GM18507 (cell line): ENCODE results near the gene ZNF234.
A peak's percentile ranks its signal among the peaks of the same experiment; 100 is the strongest.
"Not testable (repeated sequence)": the region's sequence is repeated elsewhere in the genome, so short reads cannot be mapped to it uniquely, and the experiment has no call there.

Source experiments
- DNase-seq: peaks from one replicate; pipeline ENCODE4 v3.0.0; 2011; ENCODE audit warnings: low read depth; ENCODE audit not compliant: insufficient read length; ENCODE audit errors: extremely low spot score
- FAIRE-seq: peaks from 2 replicates; lab custom pipeline; 2011; peaks lifted over from hg19 to GRCh38; lab: Jason Lieb, UNC

The ZNF234 gene

DNA sequence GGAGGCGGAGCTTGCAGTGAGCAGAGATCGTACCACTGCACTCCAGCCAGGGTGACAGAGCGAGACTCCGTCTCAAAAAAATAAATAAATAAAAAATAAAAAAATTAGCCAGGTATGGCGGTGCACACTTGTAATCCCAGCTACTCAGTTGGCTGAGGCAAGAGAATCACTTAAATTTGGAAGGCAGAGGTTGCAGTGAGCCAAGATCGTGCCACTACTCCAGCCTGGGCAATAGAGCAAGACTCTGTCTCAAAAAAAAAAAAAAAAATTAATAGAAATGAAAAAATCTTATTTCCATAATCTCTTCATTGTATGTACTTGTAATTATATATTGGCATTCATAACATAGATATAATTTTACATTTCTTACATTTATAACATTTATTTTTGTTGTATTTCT is 29.3 kb downstream of the ZNF234 start:
- FAIRE-seq, DNase-seq: not testable (repeated sequence)

DNA sequence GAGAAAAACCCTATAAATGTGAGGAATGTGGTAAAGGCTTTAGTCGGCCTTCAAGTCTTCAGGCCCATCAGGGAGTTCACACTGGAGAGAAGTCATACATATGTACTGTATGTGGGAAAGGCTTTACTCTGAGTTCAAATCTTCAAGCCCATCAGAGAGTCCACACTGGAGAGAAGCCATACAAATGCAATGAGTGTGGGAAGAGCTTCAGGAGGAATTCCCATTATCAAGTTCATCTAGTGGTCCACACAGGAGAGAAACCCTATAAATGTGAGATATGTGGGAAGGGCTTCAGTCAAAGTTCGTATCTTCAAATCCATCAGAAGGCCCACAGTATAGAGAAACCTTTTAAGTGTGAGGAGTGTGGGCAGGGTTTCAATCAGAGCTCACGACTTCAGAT is 35.2 kb downstream of the ZNF234 start:
- FAIRE-seq = no peak
- no peak for DNase-seq

DNA sequence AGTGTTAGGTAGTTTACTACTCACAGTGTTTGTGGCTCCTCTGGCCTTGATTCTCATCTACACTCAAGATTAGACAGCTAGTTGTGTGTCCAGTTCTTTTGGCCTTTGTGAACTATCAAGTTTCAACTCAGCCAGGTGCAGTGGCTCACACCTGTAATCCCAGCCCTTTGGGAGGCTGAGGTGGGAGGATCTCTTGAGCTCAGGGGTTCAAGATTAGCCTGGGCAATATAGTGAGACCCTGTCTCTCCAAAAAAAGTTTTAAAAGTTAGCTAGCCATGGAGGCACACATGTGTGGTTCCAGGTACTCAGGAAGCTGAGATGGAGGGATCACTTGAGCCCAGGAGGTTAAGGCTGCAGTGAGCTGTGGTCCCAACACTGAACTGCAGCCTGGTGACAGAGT is 39.6 kb downstream of the ZNF234 start:
- FAIRE-seq = no peak
- no peak for DNase-seq

DNA sequence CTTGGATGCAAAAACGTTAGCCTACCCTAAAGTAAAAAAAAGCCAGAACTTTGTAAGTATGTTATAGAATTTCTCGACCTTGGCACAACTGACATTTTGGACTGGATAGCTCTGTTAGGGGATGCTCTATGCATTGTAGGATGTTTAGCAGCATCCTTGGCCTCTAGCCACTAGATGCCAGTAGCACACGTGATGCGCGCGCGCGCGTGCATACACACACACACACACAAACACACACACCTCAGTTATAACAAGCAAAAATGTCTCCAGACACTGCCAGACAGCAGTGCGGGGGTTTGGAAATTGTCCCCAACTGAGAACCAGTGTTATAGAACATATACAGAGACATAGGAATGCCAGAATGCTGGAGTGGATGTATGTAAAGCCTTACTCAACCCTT is 40.8 kb downstream of the ZNF234 start:
- DNase-seq (no peak), FAIRE-seq (no peak)

DNA sequence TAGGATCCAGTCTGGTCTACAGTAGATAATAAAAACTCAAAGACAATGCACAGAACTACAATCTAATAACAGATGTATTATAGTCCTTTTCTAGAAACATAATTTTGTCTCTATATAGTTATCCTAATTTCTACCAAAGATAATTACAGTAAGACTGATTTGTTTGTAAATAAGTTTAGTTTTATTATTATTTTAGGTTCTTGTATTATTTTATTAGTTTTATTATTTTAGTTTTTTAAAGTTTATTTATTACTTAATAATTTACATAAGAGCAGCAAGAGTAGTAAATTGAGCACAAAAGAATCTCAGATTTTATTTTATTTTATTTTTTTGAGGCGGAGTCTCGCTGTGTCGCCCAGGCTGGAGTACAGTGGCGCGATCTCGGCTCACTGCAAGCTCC is 48.7 kb downstream of the ZNF234 start:
- DNase-seq (no peak), FAIRE-seq (no peak)

DNA sequence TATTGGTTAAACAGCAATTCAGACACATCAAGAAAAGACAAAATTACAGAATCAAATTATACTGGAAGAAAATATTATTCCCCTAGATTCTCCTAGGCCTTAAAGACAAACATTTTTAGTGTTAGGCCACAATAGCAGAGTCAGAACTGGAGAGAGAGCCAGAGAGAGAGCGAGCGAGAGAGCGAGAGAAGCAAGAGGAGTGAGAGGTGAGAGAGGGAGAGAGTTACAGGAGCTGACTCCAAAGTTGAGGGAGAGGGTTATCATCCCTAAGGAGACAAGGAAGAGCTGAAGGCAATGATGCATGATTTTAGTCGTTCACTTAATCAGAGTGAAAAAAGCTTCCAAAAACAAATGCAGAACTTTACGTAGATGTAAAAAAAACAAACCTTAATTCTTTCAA is 50.8 kb downstream of the ZNF234 start:
- FAIRE-seq = no peak
- DNase-seq = no peak

DNA sequence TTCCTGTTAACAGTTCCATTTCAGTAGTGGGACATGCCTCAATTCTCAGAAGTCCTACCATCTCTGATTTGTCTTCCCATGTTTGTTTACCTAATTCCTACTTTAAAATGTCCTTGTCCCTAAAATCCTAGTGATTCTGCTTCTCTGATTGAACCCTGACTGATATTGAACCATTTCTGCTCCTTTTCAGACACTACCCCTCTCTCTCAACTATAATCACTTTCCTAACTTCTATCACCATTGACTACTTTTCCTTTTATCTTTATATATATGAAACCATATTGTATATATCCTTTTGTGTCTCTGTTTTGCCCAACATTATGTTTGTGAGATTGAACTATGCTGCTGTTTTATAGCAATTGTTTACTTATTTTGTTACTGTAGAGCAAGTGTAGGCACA is 55.4 kb downstream of the ZNF234 start:
- FAIRE-seq = no peak
- DNase-seq = no peak

DNA sequence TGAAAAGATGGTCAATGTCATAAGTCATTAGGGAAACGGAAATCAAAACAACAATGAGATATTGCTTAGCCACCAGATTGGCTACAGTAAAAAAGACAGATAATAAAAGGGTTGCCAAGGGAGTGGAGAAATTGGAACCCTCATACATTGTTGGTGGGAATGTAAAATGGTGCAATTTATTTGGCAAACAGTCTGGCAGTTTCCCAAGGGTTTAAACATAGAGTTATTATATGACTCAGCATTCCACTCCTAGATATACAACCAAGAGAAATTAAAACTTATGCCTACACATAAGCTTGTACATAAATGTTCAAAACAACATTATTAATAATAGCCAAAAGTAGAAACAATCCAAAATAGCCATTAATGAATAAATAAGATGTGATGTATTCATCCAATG is 61.1 kb downstream of the ZNF234 start:
- FAIRE-seq = no peak
- no peak for DNase-seq

DNA sequence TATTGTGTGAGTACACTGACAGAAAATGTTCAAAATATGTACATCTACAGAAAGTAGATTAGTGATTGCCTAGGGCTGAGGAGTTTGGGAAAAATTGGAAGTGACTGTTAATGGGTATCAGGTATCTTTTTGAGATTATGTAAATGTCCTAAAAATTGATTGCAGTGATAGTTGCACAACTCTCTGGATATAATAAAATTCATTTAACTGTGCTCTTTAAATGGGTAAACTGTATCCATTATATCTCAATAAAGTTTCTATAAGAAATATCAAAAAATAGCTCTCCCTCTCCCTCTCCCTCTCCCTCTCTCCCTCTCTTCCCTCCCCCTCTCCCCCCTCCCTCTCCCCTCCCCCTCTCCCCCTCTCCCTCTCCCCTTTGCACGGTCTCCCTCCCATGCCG is 61.6 kb downstream of the ZNF234 start:
- DNase-seq (no peak), FAIRE-seq (no peak)

DNA sequence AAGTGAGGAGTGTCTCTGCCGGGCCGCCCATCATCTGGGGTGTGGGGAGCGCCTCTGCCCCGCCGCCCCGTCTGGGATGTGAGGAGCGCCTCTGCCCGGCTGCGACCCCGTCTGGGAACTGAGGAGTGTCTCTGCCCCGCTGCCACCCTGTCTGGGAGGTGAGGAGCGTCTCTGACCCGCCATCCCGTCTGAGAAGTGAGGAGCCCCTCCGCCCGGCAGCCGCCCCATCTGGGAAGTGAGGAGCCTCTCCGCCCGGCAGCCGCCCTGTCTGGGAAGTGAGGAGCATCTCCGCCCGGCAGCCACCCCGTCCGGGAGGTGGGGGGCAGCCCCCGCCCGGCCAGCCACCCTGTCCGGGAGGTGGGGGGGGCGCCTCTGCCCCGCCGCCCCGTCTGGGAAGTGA is 62.5 kb downstream of the ZNF234 start:
- not testable (repeated sequence) for DNase-seq, FAIRE-seq

DNA sequence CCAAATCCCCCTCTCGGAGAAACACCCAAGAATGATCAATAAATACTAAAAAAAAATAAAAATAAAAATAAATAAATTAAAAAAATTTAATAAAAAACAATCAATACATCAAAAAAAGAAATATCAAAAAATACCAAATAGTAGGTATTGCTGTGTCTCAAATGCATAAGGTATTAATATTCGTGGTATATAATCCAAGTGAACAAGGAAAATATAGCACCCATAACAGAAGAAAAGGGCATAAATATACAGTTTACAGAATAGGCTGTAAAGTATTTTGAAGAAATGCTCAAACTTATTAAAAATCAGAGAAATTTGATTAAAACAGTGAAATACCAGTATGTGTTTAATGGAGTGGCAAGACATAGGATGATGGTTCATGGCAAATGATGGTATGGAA is 63.4 kb downstream of the ZNF234 start:
- no peak for FAIRE-seq
- no peak for DNase-seq

DNA sequence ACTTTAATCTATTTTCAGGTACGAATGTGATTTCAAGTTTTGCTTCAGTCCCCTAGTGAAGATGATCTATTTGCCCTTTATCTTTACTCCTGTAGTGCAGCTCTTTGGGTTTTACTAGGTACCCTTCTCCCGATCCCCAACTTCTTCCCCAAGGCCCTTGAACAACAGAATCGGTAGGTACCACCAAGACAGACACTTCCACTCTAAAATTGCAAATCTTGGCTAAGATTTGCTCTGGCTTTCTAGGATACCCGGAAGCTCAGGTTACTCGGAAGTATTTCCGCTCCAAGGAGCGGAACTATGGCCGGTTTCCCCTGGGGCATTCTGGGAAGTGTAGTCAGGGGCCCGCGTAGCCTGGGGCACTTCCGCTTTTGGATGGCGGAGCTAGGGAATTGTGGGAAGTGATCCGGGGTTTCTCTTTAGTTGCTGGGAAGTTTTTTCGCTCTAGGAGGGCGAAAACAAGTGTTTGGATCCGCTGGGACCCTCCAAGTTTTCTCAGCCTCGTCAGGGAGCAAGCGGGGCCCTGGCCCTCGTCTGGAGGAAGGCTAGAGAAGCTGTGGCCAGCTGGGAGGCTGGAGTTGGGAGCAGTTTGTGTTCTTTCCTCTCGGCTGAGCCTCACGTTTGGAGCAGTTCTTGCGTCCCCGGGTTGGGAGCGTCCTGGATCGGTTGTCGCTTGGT is 65.9 kb downstream of the ZNF234 start:
- FAIRE-seq (peak; percentile 99), DNase-seq (peak; percentile 65)
